Right lobe of liver (tissue), 4 donors: ENCODE data around the gene GSDME.

Experiments
- POLR2A ChIP-seq: fragments of 450-650 bp; IDR thresholded peaks from one replicate; pipeline ENCODE4 v1.6.1; 2017; ENCODE audit warnings: antibody characterized with exemption, mild to moderate bottlenecking
- TF ChIP-seq, protein P1 (sequence below), 4 donors: fragments of 200-600 bp in 3 of 4; fragments of 450-650 bp in 1 of 4; IDR thresholded peaks; one replicate each; pipeline versions ENCODE4 v1.5.1 to v1.8.0; 2016 to 2022; ENCODE audit warnings: antibody characterized with exemption in 4 of 4, mild to moderate bottlenecking in 2 of 4
- donor health status: DM: no; HTN: no; CAD: no.
- donor health status: DM: no; HTN: no; CAD: no.
- donor health status: DM: no; HTN: yes; CAD: no.

DNA sequence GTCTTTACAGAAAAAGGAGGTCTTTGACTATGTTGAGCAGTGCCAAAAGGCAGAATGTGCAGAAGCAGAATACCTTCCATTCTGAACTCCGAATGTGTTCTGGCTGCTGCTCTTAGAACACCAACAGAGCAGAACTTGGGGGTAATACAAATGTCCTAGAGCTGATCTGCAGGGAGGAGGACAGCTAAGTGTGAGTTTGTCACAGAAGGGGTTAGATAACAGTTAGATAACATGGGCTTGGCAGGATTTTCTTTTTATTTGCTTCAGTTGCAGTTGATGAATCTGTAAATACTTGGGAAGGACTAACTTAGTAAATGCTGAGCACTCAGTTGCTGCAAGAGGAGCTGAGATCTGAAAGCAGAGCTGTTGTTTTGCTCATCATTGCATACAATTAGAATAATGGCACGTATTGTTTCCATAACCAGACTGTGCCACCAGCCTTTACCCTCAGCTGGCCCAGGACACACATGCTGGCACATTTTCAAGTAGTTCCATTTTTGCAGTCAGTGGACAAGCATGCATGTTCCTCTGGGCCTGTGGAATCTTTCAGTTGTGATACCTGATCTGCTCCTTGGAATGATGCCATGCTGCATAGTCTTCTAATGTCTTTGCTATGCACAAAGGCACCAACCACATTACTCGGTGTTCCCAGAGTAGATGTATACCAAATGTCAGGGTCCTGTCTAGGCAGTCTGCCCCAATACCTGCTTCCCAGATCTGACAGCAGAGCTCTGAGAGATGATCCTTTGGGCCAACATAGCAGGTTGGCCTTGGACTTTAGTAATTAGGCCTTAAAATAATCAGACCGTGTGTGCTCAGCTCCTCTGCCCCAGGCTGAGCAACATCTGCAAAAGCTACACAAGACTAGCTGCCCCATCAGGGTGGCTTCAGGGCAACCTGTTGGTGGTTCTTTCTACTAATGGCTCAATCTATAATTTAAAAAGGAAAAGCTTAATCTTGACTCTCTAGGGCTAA lies 55.7 kb downstream of the GSDME start:
- TF ChIP-seq, protein P1, sequence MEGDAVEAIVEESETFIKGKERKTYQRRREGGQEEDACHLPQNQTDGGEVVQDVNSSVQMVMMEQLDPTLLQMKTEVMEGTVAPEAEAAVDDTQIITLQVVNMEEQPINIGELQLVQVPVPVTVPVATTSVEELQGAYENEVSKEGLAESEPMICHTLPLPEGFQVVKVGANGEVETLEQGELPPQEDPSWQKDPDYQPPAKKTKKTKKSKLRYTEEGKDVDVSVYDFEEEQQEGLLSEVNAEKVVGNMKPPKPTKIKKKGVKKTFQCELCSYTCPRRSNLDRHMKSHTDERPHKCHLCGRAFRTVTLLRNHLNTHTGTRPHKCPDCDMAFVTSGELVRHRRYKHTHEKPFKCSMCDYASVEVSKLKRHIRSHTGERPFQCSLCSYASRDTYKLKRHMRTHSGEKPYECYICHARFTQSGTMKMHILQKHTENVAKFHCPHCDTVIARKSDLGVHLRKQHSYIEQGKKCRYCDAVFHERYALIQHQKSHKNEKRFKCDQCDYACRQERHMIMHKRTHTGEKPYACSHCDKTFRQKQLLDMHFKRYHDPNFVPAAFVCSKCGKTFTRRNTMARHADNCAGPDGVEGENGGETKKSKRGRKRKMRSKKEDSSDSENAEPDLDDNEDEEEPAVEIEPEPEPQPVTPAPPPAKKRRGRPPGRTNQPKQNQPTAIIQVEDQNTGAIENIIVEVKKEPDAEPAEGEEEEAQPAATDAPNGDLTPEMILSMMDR (IDR thresholded peaks at IDR 0.05): no peak
- no peak for TF ChIP-seq POLR2A
